GM19099 (cell line): ENCODE results near the gene AK9.

Experiments
- POLR2A ChIP-seq: IDR thresholded peaks from 3 replicates; pipeline ENCODE4 v1.6.1; 2011; ENCODE audit warnings: low read depth; ENCODE audit not compliant: insufficient read length; ENCODE audit errors: extremely low read depth

Gene AK9

DNA sequence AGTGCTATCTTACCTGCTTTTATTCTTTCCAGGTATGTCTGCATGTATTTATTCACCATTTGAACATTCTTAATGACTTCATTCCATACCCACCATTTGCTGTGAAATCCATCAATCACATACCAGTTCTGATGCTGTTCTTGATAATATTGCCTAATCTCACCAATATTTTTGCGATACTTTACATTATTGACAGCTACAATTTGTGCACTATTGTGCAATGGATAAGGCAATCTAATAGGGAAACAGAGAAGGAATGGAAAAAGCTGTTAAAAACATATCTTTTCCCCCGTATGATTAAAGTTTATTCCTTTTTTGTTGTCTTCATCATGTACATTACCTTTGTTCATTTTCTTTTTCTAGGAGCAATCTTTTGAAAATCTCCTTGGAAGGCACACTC is 184.7 kb downstream of the AK9 start:
- no peak for TF ChIP-seq POLR2A

DNA sequence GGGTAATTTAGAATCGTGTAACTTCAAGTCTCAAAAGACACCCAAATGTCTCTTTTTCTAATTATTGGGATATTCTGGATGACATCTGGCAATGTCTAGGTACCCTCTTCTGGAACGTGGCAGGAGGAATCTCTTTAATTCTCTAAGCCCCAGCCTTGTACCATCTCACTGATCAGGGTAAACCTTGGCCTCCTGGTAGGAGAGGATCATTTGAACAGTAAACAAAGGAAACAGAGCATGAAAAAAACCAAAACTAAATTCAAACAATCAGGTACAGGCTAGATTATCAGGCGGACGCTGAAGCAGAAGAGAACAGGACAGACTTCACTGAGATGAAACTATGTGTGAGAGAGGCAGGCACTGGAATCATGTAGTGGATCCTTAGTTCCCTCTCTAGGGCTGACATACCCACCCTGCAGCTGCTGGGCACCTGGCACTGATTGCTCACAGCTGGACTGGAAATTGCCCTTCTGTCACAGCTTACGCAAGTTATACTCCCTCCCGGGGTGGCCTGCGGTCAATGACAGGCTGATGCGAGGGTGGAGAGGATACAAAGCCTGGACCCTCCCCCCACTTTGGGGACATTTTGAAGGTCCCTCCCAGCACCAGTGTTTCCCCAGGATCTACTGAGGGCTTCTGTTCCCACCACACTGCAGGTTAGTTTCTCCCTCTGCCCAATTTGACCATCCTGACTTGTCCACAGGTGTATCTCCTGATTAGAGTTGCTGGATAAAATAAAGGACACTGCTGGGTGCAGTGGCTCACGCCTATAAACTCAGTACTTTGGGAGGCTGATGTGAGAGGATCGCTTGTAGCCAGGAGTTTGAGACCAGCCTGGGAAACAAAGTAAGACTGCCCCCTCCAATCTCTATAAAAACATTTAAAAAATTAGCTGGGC is 187.4 kb downstream of the AK9 start:
- no peak for TF ChIP-seq POLR2A

DNA sequence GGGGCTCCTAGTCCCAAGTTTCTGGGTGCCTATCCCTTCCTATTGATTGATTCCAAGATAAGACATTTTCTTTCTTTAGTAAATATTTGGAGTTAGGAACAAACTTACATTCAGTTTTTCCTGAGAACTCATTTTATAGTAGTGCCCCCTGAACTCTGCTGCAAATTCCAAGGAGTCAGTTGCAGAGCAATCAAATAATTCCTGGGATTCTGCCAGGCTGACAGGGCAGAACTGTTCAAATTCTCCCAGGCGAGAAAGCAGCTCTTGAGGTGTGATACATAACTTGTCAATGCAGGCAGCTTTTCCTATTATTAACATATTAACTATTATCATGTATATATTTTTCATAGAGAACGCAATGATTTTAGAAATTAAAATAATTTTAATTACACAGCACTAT is 192.1 kb downstream of the AK9 start:
- TF ChIP-seq POLR2A: no peak

DNA sequence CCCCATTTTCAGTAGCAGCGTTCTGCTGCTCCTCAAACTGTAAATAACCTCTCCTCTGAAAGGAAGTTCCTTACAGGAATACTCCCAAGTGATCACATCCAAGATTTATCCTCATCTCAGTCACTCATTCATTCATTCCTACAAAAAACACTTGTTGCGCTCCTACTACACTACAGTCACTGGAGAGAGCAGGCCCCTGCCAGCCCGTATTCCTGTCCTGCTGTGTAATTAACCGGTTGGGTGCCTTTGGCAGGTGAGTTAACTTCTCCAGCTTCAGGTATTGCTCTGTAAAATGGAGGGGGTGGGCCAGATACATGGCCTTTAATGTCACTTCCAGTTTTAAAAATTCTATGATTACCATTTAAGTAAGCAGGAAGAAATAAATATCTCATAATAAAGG is 192.9 kb downstream of the AK9 start:
- TF ChIP-seq POLR2A: no peak

DNA sequence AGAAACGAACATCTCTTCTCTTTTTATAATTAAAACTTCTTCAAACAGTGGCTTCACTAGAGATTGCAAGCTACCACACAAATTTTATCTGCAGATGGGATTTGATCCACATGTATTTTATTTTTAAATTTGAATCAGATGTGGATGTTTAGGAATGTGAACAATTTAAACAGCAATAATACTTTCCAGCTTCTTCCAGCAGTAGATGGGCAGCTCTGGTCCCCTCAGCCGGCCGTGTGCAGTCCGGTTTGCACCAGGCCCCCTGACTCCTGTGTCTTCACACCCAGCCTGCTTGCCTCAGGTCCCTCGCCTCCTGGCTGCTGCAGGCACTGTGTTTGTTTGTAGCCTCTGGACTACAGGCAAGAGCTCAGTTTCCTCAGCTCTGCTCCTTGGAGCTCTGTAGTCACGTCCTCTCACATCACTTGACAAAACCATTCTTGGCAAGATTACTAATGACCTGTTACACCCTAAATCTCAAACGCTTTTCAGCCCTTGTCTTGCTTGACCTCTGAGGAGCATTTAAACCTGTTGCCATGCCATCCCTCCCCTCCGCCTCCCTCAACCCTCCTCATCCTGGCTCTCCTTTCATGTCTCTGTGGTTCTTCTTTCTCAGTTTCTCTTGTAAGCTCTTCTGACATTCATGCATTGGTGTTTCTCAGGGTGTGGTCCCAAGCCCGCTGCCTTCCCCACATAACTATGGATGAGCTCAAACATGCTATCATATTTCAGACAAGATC is 194.8 kb downstream of the AK9 start:
- no peak for TF ChIP-seq POLR2A

DNA sequence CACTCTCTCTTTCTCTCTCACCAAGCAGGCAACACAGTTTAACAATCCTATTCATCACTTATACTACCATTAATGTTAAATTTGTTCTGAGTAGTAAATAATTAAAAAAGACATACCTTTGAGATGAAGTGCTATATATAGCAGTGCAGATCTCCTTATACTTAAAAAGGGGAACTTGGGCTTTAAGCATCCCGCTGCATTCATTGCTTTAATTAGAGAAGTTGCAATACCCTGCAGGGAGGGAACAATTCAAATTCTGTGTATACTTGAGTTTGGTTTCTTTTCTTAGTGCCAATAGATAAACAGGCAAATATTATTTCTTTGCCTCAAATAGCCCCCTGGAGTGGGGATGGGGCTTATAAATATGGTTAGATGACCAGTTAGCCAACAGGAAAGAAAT is 197.1 kb downstream of the AK9 start:
- TF ChIP-seq POLR2A: no peak

DNA sequence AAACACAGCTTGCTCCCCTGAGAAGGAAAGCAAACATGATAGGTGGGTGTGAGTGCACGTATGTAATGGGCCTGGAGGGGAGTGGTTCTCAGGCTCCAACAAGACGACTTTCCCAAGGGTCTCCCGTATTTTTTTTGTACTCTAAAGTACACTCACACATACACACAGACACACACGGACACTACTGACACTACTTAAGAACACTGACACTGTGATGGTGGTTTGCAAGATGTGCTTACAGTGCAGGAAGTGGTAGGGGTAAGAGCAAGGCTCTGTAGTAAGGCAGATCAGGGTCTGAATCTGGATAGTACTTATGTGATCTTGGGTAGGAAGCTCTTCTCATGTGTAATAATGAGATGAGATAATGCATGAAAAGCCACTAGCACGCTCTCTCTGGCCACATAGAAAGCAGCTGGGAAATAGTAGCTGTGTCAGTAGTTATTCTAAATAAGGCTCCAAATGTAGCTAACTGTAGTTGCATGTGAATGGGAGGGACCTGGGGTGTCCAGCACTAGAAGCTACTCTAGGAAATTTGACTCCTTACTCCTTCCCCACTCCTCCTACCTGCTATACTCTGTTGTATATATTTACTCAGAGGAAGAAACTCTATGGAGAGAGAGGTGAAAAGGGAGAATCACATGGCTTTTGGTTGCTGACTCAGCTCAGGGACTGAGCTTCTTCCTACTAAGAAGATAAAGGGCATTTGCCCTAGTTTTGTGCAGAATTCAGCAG is 199.6 kb downstream of the AK9 start:
- TF ChIP-seq POLR2A: no peak

DNA sequence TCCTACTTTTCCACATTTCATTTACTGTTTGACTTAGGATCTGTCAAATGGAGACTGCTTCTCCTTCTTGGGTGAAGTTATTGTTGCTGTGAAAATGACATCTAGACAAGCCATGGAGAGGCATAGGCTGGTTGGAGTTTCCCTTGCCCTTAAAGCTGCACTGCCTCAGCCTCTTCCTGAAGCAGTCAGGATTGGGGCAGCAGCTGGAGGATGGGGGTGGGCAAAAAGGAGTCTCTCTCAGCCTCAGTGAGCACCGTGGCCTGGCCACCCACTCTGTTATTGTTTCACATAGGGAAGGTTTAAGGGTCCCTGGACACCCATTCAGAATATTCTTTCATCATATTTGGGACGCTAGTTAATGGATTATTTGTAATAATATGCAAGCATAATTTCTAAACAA is 200.3 kb downstream of the AK9 start:
- TF ChIP-seq POLR2A: no peak

DNA sequence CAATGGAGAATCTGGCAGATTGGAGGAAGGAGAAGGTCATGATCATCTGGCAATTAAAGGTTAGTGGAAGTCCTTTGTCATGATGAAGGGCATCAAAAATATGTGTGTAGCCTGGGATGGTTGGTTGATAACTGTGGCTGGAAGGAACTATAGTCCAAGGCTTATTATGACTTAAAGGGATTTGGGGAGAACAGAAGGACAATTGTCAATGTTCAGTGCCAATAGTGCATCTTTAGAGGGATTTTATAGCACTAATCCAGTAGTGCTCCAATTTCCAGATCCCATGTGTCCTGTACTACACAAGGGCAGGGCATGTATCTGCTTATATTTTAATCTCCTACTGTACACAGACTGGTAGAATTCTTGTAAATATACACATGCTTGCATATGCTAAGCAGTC is 203.0 kb downstream of the AK9 start:
- no peak for TF ChIP-seq POLR2A

DNA sequence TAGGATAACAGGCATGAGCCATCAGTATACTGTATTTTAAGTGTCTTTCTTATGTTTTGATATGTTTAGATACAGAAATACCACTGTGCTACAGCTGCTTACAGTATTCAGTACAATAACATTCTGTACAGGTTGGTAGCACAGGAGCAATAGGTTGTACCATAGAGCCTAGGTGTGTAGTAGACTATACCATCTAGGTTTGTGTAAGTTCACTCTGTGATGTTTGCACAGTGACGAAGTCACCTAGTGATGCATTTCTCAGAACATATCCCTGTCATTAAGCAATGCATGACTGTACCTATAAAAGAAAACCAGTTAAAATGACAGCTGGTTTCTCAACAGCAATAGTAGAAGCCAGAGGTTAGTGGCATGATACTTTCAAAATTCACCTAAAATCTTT is 204.9 kb downstream of the AK9 start:
- TF ChIP-seq POLR2A: no peak

DNA sequence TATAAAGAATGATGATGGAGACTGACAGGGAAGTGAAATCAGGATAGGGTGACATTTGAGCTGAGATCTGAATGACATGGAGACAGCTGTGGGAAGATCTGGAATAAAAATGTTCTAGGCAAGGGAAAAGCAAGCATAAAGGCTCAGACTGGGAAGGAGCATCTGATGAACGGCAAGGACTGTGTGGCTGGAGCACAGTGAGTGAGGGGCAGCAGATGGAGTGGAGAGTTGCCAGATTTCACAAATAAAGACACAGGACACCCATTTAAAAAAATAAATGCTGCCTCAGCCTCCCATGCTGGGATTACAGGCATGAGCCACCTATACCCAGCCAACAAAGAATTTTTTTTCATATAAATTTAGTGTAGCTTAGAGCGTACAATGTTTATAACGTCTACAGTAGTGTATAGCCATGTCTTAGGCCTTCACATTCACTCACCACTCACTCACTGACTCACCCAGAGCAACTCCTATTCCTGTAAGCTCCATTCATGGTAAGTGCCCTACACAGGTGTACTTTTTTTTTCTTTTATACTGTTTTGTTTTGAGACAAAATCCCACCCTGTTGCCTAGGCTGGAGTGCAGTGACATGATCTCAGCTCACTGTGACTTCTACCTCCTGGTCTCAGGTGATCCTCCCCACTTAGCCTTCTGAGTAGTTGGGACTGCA is 205.6 kb downstream of the AK9 start:
- no peak for TF ChIP-seq POLR2A

DNA sequence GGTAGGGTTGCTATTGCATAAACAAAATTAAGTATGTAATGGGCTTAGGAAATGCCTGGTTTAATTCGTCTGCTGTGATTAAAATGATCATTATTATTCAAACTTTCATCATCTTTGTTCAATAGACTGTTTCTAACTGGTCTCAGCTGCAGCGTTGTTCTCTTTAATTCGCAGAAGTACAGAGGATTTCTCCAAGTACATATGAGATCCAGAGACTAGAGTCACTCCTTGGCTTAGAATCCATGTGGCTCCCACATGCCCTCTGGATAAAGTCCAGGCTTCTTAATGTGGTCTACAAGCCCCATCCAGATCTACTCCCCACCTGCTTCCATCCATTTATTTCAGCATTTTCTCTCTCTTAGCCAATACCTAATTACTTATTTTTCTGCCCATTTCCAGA is 206.9 kb downstream of the AK9 start:
- no peak for TF ChIP-seq POLR2A

DNA sequence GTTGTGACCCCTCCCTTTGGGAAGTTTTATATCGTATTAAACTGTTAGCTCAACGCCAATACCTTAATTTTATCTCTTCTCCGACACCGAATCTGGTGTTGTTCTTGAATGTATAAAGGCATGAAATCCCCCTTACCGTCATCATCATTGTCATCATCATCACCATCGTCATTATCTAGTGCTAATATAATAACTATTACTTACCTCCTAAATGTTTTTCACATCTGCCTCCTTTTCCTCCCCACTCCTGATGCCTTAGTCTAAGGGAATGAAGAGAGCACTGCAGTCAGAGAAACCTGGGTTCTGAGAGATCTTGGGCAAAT is 207.3 kb downstream of the AK9 start:
- no peak for TF ChIP-seq POLR2A

DNA sequence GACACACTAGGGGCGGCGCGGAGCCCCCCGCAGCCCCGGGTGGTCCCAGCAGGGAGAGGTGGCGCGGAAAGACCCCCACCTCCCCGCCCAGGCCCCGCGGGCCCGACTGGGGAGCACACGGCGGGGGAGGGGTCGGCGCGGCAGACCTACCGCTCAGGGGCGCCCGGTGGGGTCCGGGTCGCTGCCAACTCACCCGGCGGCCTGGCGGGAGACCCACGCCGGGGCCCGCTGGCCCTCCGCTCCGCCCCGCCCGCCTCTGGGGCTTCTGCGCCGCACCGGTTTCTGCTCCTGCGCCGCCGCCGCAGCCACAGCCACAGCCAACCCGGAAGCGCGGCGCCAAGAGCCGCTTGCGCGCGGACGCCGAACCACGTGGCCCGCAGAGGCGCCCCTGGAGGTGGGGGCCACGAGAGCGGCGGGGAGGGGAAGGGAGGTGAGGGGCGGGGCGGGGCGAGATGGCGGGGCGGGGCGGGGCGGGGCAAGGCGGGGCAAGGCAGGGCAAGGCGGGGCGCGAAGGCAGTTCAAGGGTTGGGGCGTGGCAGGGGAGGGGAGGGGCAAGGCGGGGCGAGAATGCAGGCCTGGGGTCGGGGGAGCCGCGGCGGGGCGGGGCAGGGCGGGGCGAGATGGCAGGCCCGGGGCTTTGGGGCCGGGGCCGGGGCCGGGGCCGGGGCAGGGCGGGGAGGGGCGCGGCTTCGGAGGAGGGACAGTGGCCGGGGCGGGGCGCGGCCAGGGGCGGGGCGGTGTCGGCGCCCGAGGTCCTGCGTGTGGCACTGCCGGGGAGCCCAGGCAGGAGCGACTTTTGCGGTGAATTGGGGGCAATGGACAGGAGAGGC is 207.9 kb downstream of the AK9 start, which contains the start of gene ZBTB24:
TSS of gene ZBTB24 (minus strand) at position 315 of the 830 bp plus-strand sequence. CDS start 1,193 bp downstream, outside the sequence.
- peak; percentile 85 for TF ChIP-seq POLR2A

DNA sequence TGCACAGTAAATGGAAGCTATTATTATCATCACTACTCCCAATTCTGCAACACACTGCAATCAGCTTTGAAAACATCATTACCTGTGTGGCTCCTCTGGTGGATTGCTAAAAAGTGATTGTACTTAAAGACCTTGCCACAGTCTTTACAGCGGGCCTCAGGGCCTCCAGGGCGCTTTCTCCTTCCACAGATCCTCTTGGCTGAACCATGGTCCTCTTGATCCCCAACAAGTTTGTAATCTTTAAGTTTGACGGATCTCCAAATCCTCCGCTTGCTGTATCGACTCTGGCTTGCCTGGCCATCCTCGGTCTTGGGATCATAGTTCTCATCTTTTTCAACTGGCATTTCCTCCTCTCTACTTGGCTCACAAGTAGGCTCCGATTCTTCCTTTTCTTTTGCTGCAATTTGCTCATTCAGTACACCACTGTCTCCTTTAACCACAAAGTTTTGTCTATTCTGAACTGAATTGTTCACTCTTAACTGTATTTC is 210.0 kb downstream of the AK9 start:
- TF ChIP-seq POLR2A: no peak
